ENCODE data around the gene HOMER2. TPM values are rescaled to one million over a fixed set of nuclear protein-coding genes. Genes with fewer than 3 reads are reported as not detected.

HOMER2 gene
- total and polyA plus RNA-seq, 2 of the 4 experiments (the other 2 are of a cell fraction): 0.54 to 0.79 TPM

GRCh38 chr15:82830427-82831173, 121.9 kb downstream of the HOMER2 start:
- H2BK15ac ChIP-seq (ENCODE audit: low read depth, low read length): no peak overlapping the region
- H2AK9ac ChIP-seq (replicated peaks; ENCODE audit: low read depth, low read length, poor library complexity): no peak overlapping the region
- dilution Hi-C loops (cut with HindIII; ENCODE audit: low sequenced_read_pairs, unreplicated experiment): no loop called here
- peaks cover 5% of the 10 kb centered on the region for H3K9me1 ChIP-seq (ENCODE audit: insufficient read depth, low read length)
- peaks cover 5 to 33% of the 10 kb centered on the region in 2 experiments; a peak in 2 of 4 replicates for H3K79me1 ChIP-seq (ENCODE audit: low read depth in 1 of 2, low read length in 2 of 2)
- intact Hi-C loops (cut with micrococcal nuclease): loop anchor here (5.0 to 10.0 kb wide), 3 partner anchors 157 to 374 kb away; partner anchors contain the start of genes HDGFL3 and RAMAC
- H3K23ac ChIP-seq (ENCODE audit: low read depth, low read length): no peak overlapping the region
- ATAC-seq (ENCODE audit: low read depth): no peak
- no peak overlapping the region for H2BK120ac ChIP-seq (ENCODE audit: low read depth, low read length)
- H3K56ac ChIP-seq (ENCODE audit: extremely low read depth, insufficient read depth, low read length): no peak overlapping the region
- TF ChIP-seq MXI1 (IDR thresholded peaks at IDR 0.05; ENCODE audit: borderline replicate concordance, low read depth, low read length) (no peak), RCOR1 (IDR thresholded peaks at IDR 0.05; ENCODE audit: insufficient replicate concordance, low read length) (no peak), CEBPB (IDR thresholded peaks at IDR 0.05; ENCODE audit: low read depth, low read length) (no peak), POLR2A (IDR thresholded peaks at IDR 0.05; ENCODE audit: low read depth, low read length) (no peak), RAD21 (IDR thresholded peaks at IDR 0.05; ENCODE audit: low read length) (no peak), CHD1 (IDR thresholded peaks at IDR 0.05; ENCODE audit: low read depth, low read length) (no peak), USF2 (IDR thresholded peaks at IDR 0.05; ENCODE audit: low read depth, low read length) (no peak), MAZ (IDR thresholded peaks at IDR 0.05; ENCODE audit: borderline replicate concordance, low read depth, low read length) (no peak), MAFK (IDR thresholded peaks at IDR 0.05; ENCODE audit: low read depth, low read length) (no peak), NFE2L2 (IDR thresholded peaks at IDR 0.05; ENCODE audit: low read depth, low read length) (no peak), BHLHE40 (IDR thresholded peaks at IDR 0.05; ENCODE audit: low read depth, low read length) (no peak), CTCF (conservative IDR thresholded peaks at IDR 0.05; ENCODE audit: low read depth, low read length) (no peak), FOS (IDR thresholded peaks at IDR 0.05; ENCODE audit: low read depth, low read length) (no peak), SMC3 (IDR thresholded peaks at IDR 0.05; ENCODE audit: low read depth, low read length) (no peak), ELK1 (IDR thresholded peaks at IDR 0.05; ENCODE audit: borderline replicate concordance, low read depth, low read length) (no peak), RFX5 (IDR thresholded peaks at IDR 0.05; ENCODE audit: low read depth, low read length) (no peak)
- H3K9me3 ChIP-seq (ENCODE audit: control insufficient read depth, insufficient read depth, low read length): no peaks in the 10 kb centered on the region
- BruUV-seq (replicated peaks): no TSS peak
- H3K27ac ChIP-seq (ENCODE audit: insufficient read depth, low read length): no peak overlapping the region
- no peak overlapping the region for H2BK20ac ChIP-seq (ENCODE audit: low read depth, low read length)
- no peak overlapping the region for H2AK5ac ChIP-seq (ENCODE audit: low read depth, low read length)
- in situ Hi-C loops (cut with MboI; ENCODE audit: low sequenced_read_pairs): no loop called here
- H3K4ac ChIP-seq (ENCODE audit: low read depth, low read length): no peak overlapping the region
- ChIA-PET CTCF (no interaction called here), POLR2A (ENCODE audit: unreplicated experiment) (no interaction called here)
- H3K36me3 ChIP-seq (ENCODE audit: control insufficient read depth, insufficient read depth, low read length): peaks cover 50% of the 10 kb centered on the region
- H3K14ac ChIP-seq (replicated peaks; ENCODE audit: low read depth, low read length): no peak overlapping the region
- H4K5ac ChIP-seq (ENCODE audit: low read depth, low read length): no peak overlapping the region
- no peak overlapping the region for H3K9ac ChIP-seq (ENCODE audit: low read depth, low read length)
- H2AFZ ChIP-seq (replicated peaks; ENCODE audit: low read length, poor library complexity): no peak overlapping the region
- no peak overlapping the region for H3K4me2 ChIP-seq (ENCODE audit: low read depth, low read length)
- peaks cover 9% of the 10 kb centered on the region for H4K20me1 ChIP-seq (ENCODE audit: insufficient read depth, low read length)
- H3K4me1 ChIP-seq (ENCODE audit: control insufficient read depth, insufficient read depth, low read length): peaks cover 10% of the 10 kb centered on the region
- no peak overlapping the region for H4K91ac ChIP-seq (ENCODE audit: insufficient read depth, low read depth, low read length)
- DNase-seq: no peak
- H3K4me3 ChIP-seq (ENCODE audit: insufficient read depth, low read depth, low read length): no peak overlapping the region
- H3K27me3 ChIP-seq (ENCODE audit: control insufficient read depth, insufficient read depth, low read length): no peaks in the 10 kb centered on the region
- no peak overlapping the region for H4K8ac ChIP-seq (ENCODE audit: low read depth in 2 of 2, low read length in 2 of 2)
- no peak overlapping the region for H3K18ac ChIP-seq (ENCODE audit: low read depth, low read length)
- H2BK5ac ChIP-seq (ENCODE audit: low read depth, low read length, poor library complexity, severe bottlenecking): no peak overlapping the region
- WGBS, 2 experiments (ENCODE audit: extremely low coverage in 2 of 2, insufficient read length in 1 of 2): 91% methylated on average over 5 of the region's 18 CpGs; no CpG with 5 or more reads in 1 of the 2 experiments
